Esophagus muscularis mucosa (tissue), 4 donors: ENCODE results near the gene PSMB2. TPM values are rescaled to one million over a fixed set of nuclear protein-coding genes. Genes with fewer than 3 reads are reported as not detected.

Experiments
- DNase-seq: peaks from one replicate; pipeline ENCODE4 v3.0.0-alpha.2; 2017; ENCODE audit errors: extremely low spot score
- H3K27ac ChIP-seq, 4 donors: fragments of 200-600 bp; sonication (generic); replicated peaks in 1 of 4; 1 replicate in 3 of 4; 2 replicates in 1 of 4; pipeline ENCODE4 v1.5.1; 2016 to 2019; ENCODE audit warnings: mild to moderate bottlenecking in 1 of 4
- H3K27me3 ChIP-seq, 4 donors: fragments of 200-600 bp; sonication (generic); one replicate each; pipeline versions ENCODE4 v1.5.1 to v1.6.0; 2016 to 2019
- H3K36me3 ChIP-seq, 4 donors: fragments of 200-600 bp; sonication (generic); one replicate each; pipeline ENCODE4 v1.5.1; 2016 to 2019
- H3K4me1 ChIP-seq, 4 donors: fragments of 200-600 bp; sonication (generic); one replicate each; pipeline ENCODE4 v1.5.1; 2016 to 2019
- H3K4me3 ChIP-seq, 4 donors: fragments of 200-600 bp; sonication (generic); 1 replicate in 2 of 4; 2 replicates in 2 of 4; pipeline ENCODE4 v1.5.1; 2016 to 2019; ENCODE audit warnings: mild to moderate bottlenecking in 4 of 4, moderate library complexity in 1 of 4
- H3K9me3 ChIP-seq, 4 donors: fragments of 200-600 bp; sonication (generic); 1 replicate in 3 of 4; 2 replicates in 1 of 4; pipeline ENCODE4 v1.5.1; 2016 to 2019
- CTCF ChIP-seq, 3 experiments: fragments of 200-600 bp in 2 of 3; fragments of 450-650 bp in 1 of 3; sonication (generic) in 2 of 3; IDR thresholded peaks; one replicate each; pipeline ENCODE4 v1.5.1; 2017 to 2019; ENCODE audit warnings: antibody characterized with exemption in 3 of 3, mild to moderate bottlenecking in 2 of 3, moderate library complexity in 1 of 3
- EP300 ChIP-seq: sonication (generic); formaldehyde crosslinking; IDR thresholded peaks from one replicate; pipeline ENCODE4 v1.6.1; 2017; ENCODE audit warnings: antibody characterized with exemption
- POLR2A ChIP-seq: fragments of 450-650 bp; IDR thresholded peaks from one replicate; pipeline ENCODE4 v1.6.1; 2017; ENCODE audit warnings: antibody characterized with exemption, moderate library complexity, mild to moderate bottlenecking, low read depth
- POLR2AphosphoS5 ChIP-seq, 2 donors: sonication (generic); formaldehyde crosslinking; IDR thresholded peaks; one replicate each; pipeline ENCODE4 v1.6.1; 2017; ENCODE audit warnings: antibody characterized with exemption in 2 of 2
- WGBS: methylation state at CpG from one replicate; pipeline ENCODE4 v1.1.5; 2018; 5-methylcytosine and 5-hydroxymethylcytosine counted together
- intact Hi-C: fragments of 100-400 bp; cut with DNase I; formaldehyde crosslinking; loops from one replicate; pipeline ENCODE4 v1.15.1; 2023
- total RNA-seq, 4 donors: library from RNA; depleted of rRNA; stranded (reverse); fragments of >200 nt; gene quantifications; one replicate each; pipeline versions ENCODE4 v1.1.0 to v1.2.1, GENCODE V29; 2016

PSMB2 gene
- total RNA-seq, 4 donors from 2014 or later = 30.3 to 40.5 (median 32.4) TPM

GRCh38 chr1:35575416-35575958 is 65.8 kb downstream of the PSMB2 start:
- intact Hi-C loops = no loop called here
- Histone ChIP-seq H3K36me3 (no peaks in the 10 kb centered on the region), H3K9me3 (no peaks in the 10 kb centered on the region), H3K4me1 (peaks cover 23 to 46% (median 36%) of the 10 kb centered on the region in 4 donors), H3K27me3 (peaks cover 0 to 83% (median 27%) of the 10 kb centered on the region in 4 donors), H3K4me3 (no peak overlapping the region), H3K27ac (no peak overlapping the region)
- WGBS = 91% methylated on average over 4 of the region's 5 CpGs
- no peak for DNase-seq
- no peak for TF ChIP-seq POLR2AphosphoS5 (IDR thresholded peaks at IDR 0.05)
- TF ChIP-seq POLR2A = no peak
- no peak for TF ChIP-seq CTCF (IDR thresholded peaks at IDR 0.05)
- TF ChIP-seq EP300 = no peak

- Histone ChIP-seq H3K4me1 (peaks cover 23 to 46% (median 36%) of the 10 kb centered on the region in 4 donors), H3K4me3 (no peak overlapping the region), H3K36me3 (no peaks in the 10 kb centered on the region), H3K27ac (no peak overlapping the region), H3K9me3 (no peaks in the 10 kb centered on the region), H3K27me3 (peaks cover 0 to 89% (median 27%) of the 10 kb centered on the region in 4 donors)
- no peak for DNase-seq
- 81% methylated on average over 27 of the region's 30 CpGs for WGBS
- intact Hi-C loops = no loop called here
- TF ChIP-seq POLR2AphosphoS5 (IDR thresholded peaks at IDR 0.05) (no peak), CTCF (IDR thresholded peaks at IDR 0.05) (no peak), POLR2A (no peak), EP300 (no peak)
Measured at GRCh38 chr1:35574655-35575415, 66.5 kb downstream of the PSMB2 start.

- H3K4me3 ChIP-seq = no peak overlapping the region
- TF ChIP-seq EP300 = no peak
- TF ChIP-seq CTCF (IDR thresholded peaks at IDR 0.05) = no peak
- TF ChIP-seq POLR2A = no peak
- TF ChIP-seq POLR2AphosphoS5 (IDR thresholded peaks at IDR 0.05) = no peak
- no peaks in the 10 kb centered on the region for H3K36me3 ChIP-seq
- no peak for DNase-seq
- H3K4me1 ChIP-seq = peaks cover 23 to 46% (median 36%) of the 10 kb centered on the region in 4 donors
- peaks cover 0 to 95% (median 27%) of the 10 kb centered on the region in 4 donors for H3K27me3 ChIP-seq
- WGBS = 71% methylated on average over 15 of the region's 48 CpGs
- H3K9me3 ChIP-seq = no peaks in the 10 kb centered on the region
- H3K27ac ChIP-seq = no peak overlapping the region
- intact Hi-C loops = no loop called here
Measured at GRCh38 chr1:35574125-35574654, 67.1 kb downstream of the PSMB2 start.

- H3K4me3 ChIP-seq = peak within 1 kb of the TSS; percentile 46 to 60 (median 48)
- TF ChIP-seq EP300 (no peak), POLR2AphosphoS5 (IDR thresholded peaks at IDR 0.05) (peak in 1 of 2 donors; percentile 14), POLR2A (no peak), CTCF (IDR thresholded peaks at IDR 0.05) (no peak)
- 17% methylated on average over 1 of the region's 95 CpGs for WGBS
- DNase-seq = no peak
- H3K9me3 ChIP-seq = no peaks in the 10 kb centered on the region
- H3K27me3 ChIP-seq = peaks cover 0 to 92% (median 27%) of the 10 kb centered on the region in 4 donors
- H3K36me3 ChIP-seq = no peaks in the 10 kb centered on the region
- H3K27ac ChIP-seq = no peak within 1 kb of the TSS
- intact Hi-C loops = no loop called here
- peaks cover 23 to 45% (median 35%) of the 10 kb centered on the region in 4 donors for H3K4me1 ChIP-seq
Measured at GRCh38 chr1:35573198-35574124, 67.9 kb downstream of the PSMB2 start, which contains the start of gene TFAP2E. TSS of gene TFAP2E (plus strand) at chr1:35573314. CDS start at chr1:35573578, 264 bp downstream.
